ENCODE results near the gene SMAD1.

- TF ChIP-seq EGR1 (IDR thresholded peaks at IDR 0.05; ENCODE audit: low read depth) (no peak), CTCF (IDR thresholded peaks at IDR 0.05 in 2 of 3, conservative IDR thresholded peaks at IDR 0.05 in 1 of 3; ENCODE audit: borderline replicate concordance in 1 of 3, insufficient read depth in 1 of 3, low read depth in 2 of 3, low read length in 2 of 3) (no peak), POLR2AphosphoS5 (IDR thresholded peaks at IDR 0.05; ENCODE audit: low read depth, low read length) (no peak), CBX3 (IDR thresholded peaks at IDR 0.05; ENCODE audit: low read depth) (no peak), RAD21 (IDR thresholded peaks at IDR 0.05; ENCODE audit: low read depth) (no peak), FOSL1 (IDR thresholded peaks at IDR 0.05; ENCODE audit: low read depth) (no peak)
Measured at GRCh38 chr4:145473203-145473602, 8.4 kb upstream of the SMAD1 start.

All from HCT116 (cell line).